ENCODE results near the gene NEK1. TPM values are rescaled to one million over a fixed set of nuclear protein-coding genes. Genes with fewer than 3 reads are reported as not detected.

The NEK1 gene
- total and polyA plus RNA-seq, 11 donors = 4.8 to 17.8 (median 12.0) TPM

GRCh38 chr4:169377367-169377766 is 235.0 kb downstream of the NEK1 start:
- DNase-seq = no peak
- no peak for ATAC-seq
- Histone ChIP-seq H3K27me3 (no peaks in the 10 kb centered on the region), H3K4me1 (no peaks in the 10 kb centered on the region), H3K9me3 (peaks cover 0 to 71% (median 32%) of the 10 kb centered on the region in 12 donors), H3K27ac (no peak overlapping the region), H3K36me3 (no peaks in the 10 kb centered on the region), H3K4me3 (no peak overlapping the region)
- intact Hi-C loops (cut with DNase I) = no loop called here
- TF ChIP-seq POLR2A (IDR thresholded peaks at IDR 0.05) = no peak
- TF ChIP-seq, protein P1, sequence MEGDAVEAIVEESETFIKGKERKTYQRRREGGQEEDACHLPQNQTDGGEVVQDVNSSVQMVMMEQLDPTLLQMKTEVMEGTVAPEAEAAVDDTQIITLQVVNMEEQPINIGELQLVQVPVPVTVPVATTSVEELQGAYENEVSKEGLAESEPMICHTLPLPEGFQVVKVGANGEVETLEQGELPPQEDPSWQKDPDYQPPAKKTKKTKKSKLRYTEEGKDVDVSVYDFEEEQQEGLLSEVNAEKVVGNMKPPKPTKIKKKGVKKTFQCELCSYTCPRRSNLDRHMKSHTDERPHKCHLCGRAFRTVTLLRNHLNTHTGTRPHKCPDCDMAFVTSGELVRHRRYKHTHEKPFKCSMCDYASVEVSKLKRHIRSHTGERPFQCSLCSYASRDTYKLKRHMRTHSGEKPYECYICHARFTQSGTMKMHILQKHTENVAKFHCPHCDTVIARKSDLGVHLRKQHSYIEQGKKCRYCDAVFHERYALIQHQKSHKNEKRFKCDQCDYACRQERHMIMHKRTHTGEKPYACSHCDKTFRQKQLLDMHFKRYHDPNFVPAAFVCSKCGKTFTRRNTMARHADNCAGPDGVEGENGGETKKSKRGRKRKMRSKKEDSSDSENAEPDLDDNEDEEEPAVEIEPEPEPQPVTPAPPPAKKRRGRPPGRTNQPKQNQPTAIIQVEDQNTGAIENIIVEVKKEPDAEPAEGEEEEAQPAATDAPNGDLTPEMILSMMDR (IDR thresholded peaks at IDR 0.05) = no peak

DNA sequence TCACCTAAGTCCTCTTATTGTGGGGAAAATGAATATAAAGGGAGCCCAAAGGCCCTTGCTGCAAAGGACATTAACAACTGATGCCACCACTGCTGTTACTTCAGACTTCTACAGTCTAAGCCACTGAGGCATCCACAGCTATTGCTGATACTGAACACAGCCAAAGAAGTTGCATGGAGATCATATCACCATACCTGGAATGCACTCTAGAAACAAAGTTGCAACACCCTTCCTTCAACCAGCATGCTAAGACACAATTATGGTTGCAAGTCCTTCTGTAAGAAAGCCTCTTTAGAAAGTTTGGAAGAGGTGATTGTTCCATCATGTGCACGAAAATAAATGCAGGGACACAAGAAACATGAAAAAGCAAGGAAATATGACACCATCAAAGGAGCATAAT is 236.0 kb downstream of the NEK1 start:
- Histone ChIP-seq H3K4me3 (no peak overlapping the region), H3K36me3 (no peaks in the 10 kb centered on the region), H3K9me3 (peaks cover 0 to 62% (median 32%) of the 10 kb centered on the region in 12 donors), H3K27me3 (no peaks in the 10 kb centered on the region), H3K27ac (no peak overlapping the region), H3K4me1 (no peaks in the 10 kb centered on the region)
- no peak for TF ChIP-seq POLR2A (IDR thresholded peaks at IDR 0.05)
- TF ChIP-seq, protein P1 (IDR thresholded peaks at IDR 0.05) = no peak
- DNase-seq (no peak), ATAC-seq (no peak)
- 70 to 89% (median 76%) methylated on average over 1 of the region's 1 CpG for WGBS, 4 donors
- intact Hi-C loops (cut with DNase I) = no loop called here

- H3K36me3 ChIP-seq = no peaks in the 10 kb centered on the region
- no peak for ATAC-seq
- H3K4me3 ChIP-seq = no peak overlapping the region
- TF ChIP-seq, protein P1 (IDR thresholded peaks at IDR 0.05) = no peak
- no peak for TF ChIP-seq POLR2A (IDR thresholded peaks at IDR 0.05)
- DNase-seq = no peak
- peaks cover 0 to 27% (median 18%) of the 10 kb centered on the region in 12 donors for H3K9me3 ChIP-seq
- H3K4me1 ChIP-seq = no peaks in the 10 kb centered on the region
- H3K27ac ChIP-seq = no peak overlapping the region
- intact Hi-C loops (cut with DNase I) = no loop called here
- 92 to 95% (median 94%) methylated on average over 2 of the region's 2 CpGs for WGBS, 4 donors
- no peaks in the 10 kb centered on the region for H3K27me3 ChIP-seq
Measured at GRCh38 chr4:169372791-169373190, 239.6 kb downstream of the NEK1 start.

DNA sequence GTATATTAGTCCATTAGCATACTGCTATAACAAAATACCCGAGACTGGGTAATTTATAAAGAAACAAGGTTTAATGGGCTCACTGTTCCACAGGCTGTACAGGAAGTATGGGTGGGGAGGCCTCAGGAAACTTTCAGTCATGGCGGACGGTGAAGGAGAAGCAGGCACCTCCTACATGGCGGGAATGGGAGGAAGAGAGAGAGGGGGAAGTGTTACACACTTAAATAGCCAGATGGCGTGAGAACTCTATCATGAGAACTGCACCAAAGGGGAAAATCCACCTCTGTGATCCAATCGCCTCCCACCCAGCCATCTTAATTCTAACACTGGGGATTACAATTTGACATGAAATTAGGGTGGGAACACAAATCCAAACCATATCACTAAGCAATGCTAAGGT is 242.7 kb downstream of the NEK1 start:
- DNase-seq = no peak
- intact Hi-C loops (cut with DNase I) = no loop called here
- Histone ChIP-seq H3K4me3 (no peak overlapping the region), H3K27me3 (no peaks in the 10 kb centered on the region), H3K4me1 (no peaks in the 10 kb centered on the region), H3K27ac (no peak overlapping the region), H3K36me3 (no peaks in the 10 kb centered on the region), H3K9me3 (peaks cover 0 to 17% (median 7%) of the 10 kb centered on the region in 12 donors)
- no peak for ATAC-seq
- no peak for TF ChIP-seq POLR2A (IDR thresholded peaks at IDR 0.05)
- TF ChIP-seq, protein P1 (IDR thresholded peaks at IDR 0.05) = no peak
- 85 to 89% (median 85%) methylated on average over 6 of the region's 6 CpGs for WGBS, 4 donors
